ENCODE data around the gene KMT2B. TPM values are rescaled to one million over a fixed set of nuclear protein-coding genes. Genes with fewer than 3 reads are reported as not detected.

KMT2B gene
- total and polyA plus RNA-seq, 2 of the 8 experiments (the other 6 are each of a cell fraction or from before 2014, with no cell fraction given): 26.7 to 38.6 TPM

- Histone ChIP-seq H4K5ac (ENCODE audit: insufficient read length, low read depth, low read length) (no peak overlapping the region), H3K23me2 (ENCODE audit: low read depth, low read length) (peaks cover 10% of the 10 kb centered on the region; the same call in 1 of the 2 replicates), H3K4me1 (replicated peaks in 1 of 4; ENCODE audit: control insufficient read depth in 3 of 4, insufficient read depth in 4 of 4, low read length in 3 of 4) (peaks cover 0 to 3% (median 0%) of the 10 kb centered on the region in 4 experiments; a peak in 2 of 7 replicates), H3K27ac (ENCODE audit: low read depth, low read length) (no peak overlapping the region), H3K79me1 (ENCODE audit: low read depth, low read length) (no peaks in the 10 kb centered on the region), H3K4ac (replicated peaks; ENCODE audit: insufficient read length, low read depth, low read length) (no peak overlapping the region), H3K23ac (ENCODE audit: insufficient read length) (no peak overlapping the region), H3K27me3 (replicated peaks in 1 of 4; ENCODE audit: control insufficient read depth in 3 of 4, extremely low read depth in 1 of 4, insufficient read depth in 3 of 4, low read length in 3 of 4) (no peaks in the 10 kb centered on the region), H2BK120ac (replicated peaks; ENCODE audit: low read depth, low read length) (no peak overlapping the region), H3K4me3 (ENCODE audit: extremely low read depth in 1 of 4, insufficient read depth in 2 of 4, low read depth in 3 of 4, low read length in 4 of 4) (no peak overlapping the region), H2AFZ (ENCODE audit: low read length) (no peak overlapping the region), H3K9me3 (ENCODE audit: insufficient read depth in 2 of 2, low read depth in 1 of 2, low read length in 1 of 2) (no peaks in the 10 kb centered on the region), H3K36me3 (ENCODE audit: control insufficient read depth in 2 of 4, insufficient read depth in 4 of 4, low read length in 3 of 4) (peaks cover 9 to 35% (median 25%) of the 10 kb centered on the region in 4 experiments; a peak in 6 of 8 replicates), H3K14ac (ENCODE audit: insufficient read length) (no peak overlapping the region), H2BK15ac (ENCODE audit: low read length) (no peak overlapping the region), H2BK5ac (ENCODE audit: low read depth, low read length) (no peak overlapping the region), H4K91ac (replicated peaks; ENCODE audit: insufficient read length, low read length) (no peak overlapping the region), H3K18ac (ENCODE audit: extremely low read depth, low read length) (no peak overlapping the region), H3K79me2 (ENCODE audit: control insufficient read depth in 1 of 2, insufficient read depth in 2 of 2, low read length in 2 of 2) (no peaks in the 10 kb centered on the region), H4K20me1 (replicated peaks in 1 of 2; ENCODE audit: control insufficient read depth in 1 of 2, insufficient read depth in 2 of 2, low read length in 2 of 2) (peaks cover 0 to 13% of the 10 kb centered on the region in 2 experiments), H3K4me2 (ENCODE audit: insufficient read depth in 1 of 2, low read depth in 2 of 2, low read length in 2 of 2) (no peak overlapping the region), H2BK20ac (ENCODE audit: low read length) (no peak overlapping the region), H3K56ac (replicated peaks; ENCODE audit: insufficient read length, low read depth, low read length) (no peak overlapping the region), H4K8ac (ENCODE audit: extremely low read depth, insufficient read depth, low read length) (no peak overlapping the region), H2BK12ac (ENCODE audit: low read depth, low read length) (no peak overlapping the region), H3K9ac (replicated peaks in 1 of 4; ENCODE audit: extremely low read depth in 1 of 4, low read depth in 3 of 4, low read length in 3 of 4) (no peak overlapping the region), H2AK5ac (ENCODE audit: low read depth, low read length) (no peak overlapping the region)
- POLR2A ChIA-PET (ENCODE audit: partially characterized antibody): interaction anchor here (0.6 to 7.6 kb wide), 10 partner anchors 8 to 239 kb away, joined by 3 to 54 read pairs (median 4); partner anchors contain the start of genes LIN37, PSENEN and U2AF1L4
- CTCF ChIA-PET (ENCODE audit: partially characterized antibody): interaction anchor here (0.6 to 8.9 kb wide), 10 partner anchors 11 to 181 kb away, joined by 3 to 80 read pairs (median 3); partner anchors contain the start of gene LIN37
- TF ChIP-seq CTCF (IDR thresholded peaks at IDR 0.05; ENCODE audit: control extremely low read depth in 1 of 3, insufficient read depth in 1 of 3, low read depth in 1 of 3, low read length in 3 of 3): peak in 1 of 3 experiments; percentile 1; a peak in 2 of 4 replicates
- no peak for TF ChIP-seq JUND (IDR thresholded peaks at IDR 0.05; ENCODE audit: low read length)
- TF ChIP-seq EGR1 (IDR thresholded peaks at IDR 0.05; ENCODE audit: borderline replicate concordance, low read depth, low read length): no peak
- no peak for TF ChIP-seq SUZ12 (IDR thresholded peaks at IDR 0.05; ENCODE audit: low read length)
- TF ChIP-seq KDM1A (IDR thresholded peaks at IDR 0.05; ENCODE audit: borderline replicate concordance, low read length): no peak
- TF ChIP-seq SIX5 (IDR thresholded peaks at IDR 0.05; ENCODE audit: low read depth, low read length): no peak
- no peak for TF ChIP-seq TAF1 (IDR thresholded peaks at IDR 0.05; ENCODE audit: low read depth, low read length)
- 90% methylated on average over 22 of the region's 22 CpGs; no CpG with 5 or more reads in 1 of the 2 experiments for WGBS, 2 experiments (ENCODE audit: extremely low coverage in 1 of 2, insufficient coverage in 1 of 2, insufficient read length in 1 of 2, insufficient replicate concordance in 2 of 2, low coverage in 1 of 2, low lambda C conversion rate in 2 of 2, missing lambda C conversion rate in 1 of 2)
- DNase-seq (ENCODE audit: low read depth in 1 of 2, low spot score in 2 of 2) (no peak), FAIRE-seq (no peak)
Observed at GRCh38 chr19:35736913-35737886, 19.4 kb downstream of the KMT2B start.

Data from H1 (cell line).